ENCODE data around the gene ANKLE2. TPM values are rescaled to one million over a fixed set of nuclear protein-coding genes. Genes with fewer than 3 reads are reported as not detected.

ANKLE2 gene
- total RNA-seq, 2 donors from 2014 or later = 78.0 to 104 TPM

GRCh38 chr12:132741620-132742019 is 20.0 kb downstream of the ANKLE2 start:
- H3K4me1 ChIP-seq (ENCODE audit: control insufficient read depth in 1 of 2, low read depth in 2 of 2) = no peaks in the 10 kb centered on the region
- TF ChIP-seq, protein P1, sequence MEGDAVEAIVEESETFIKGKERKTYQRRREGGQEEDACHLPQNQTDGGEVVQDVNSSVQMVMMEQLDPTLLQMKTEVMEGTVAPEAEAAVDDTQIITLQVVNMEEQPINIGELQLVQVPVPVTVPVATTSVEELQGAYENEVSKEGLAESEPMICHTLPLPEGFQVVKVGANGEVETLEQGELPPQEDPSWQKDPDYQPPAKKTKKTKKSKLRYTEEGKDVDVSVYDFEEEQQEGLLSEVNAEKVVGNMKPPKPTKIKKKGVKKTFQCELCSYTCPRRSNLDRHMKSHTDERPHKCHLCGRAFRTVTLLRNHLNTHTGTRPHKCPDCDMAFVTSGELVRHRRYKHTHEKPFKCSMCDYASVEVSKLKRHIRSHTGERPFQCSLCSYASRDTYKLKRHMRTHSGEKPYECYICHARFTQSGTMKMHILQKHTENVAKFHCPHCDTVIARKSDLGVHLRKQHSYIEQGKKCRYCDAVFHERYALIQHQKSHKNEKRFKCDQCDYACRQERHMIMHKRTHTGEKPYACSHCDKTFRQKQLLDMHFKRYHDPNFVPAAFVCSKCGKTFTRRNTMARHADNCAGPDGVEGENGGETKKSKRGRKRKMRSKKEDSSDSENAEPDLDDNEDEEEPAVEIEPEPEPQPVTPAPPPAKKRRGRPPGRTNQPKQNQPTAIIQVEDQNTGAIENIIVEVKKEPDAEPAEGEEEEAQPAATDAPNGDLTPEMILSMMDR (IDR thresholded peaks at IDR 0.05) = no peak
- ATAC-seq (ENCODE audit: insufficient number of reproducible peaks, low FRiP score, low read depth) (no peak), DNase-seq (ENCODE audit: low spot score) (no peak)
- H3K27ac ChIP-seq = no peak overlapping the region
- H3K9me3 ChIP-seq = no peaks in the 10 kb centered on the region
- H3K36me3 ChIP-seq = peaks cover 75% of the 10 kb centered on the region
- H3K4me3 ChIP-seq = no peak overlapping the region
- no peaks in the 10 kb centered on the region for H3K27me3 ChIP-seq (replicated peaks; ENCODE audit: insufficient read depth)

GRCh38 chr12:132740652-132741051 is 21.0 kb downstream of the ANKLE2 start:
- no peaks in the 10 kb centered on the region for H3K4me1 ChIP-seq (ENCODE audit: control insufficient read depth in 1 of 2, low read depth in 2 of 2)
- DNase-seq (ENCODE audit: low spot score) = no peak
- TF ChIP-seq, protein P1 (IDR thresholded peaks at IDR 0.05) = no peak
- H3K27me3 ChIP-seq (replicated peaks; ENCODE audit: insufficient read depth) = no peaks in the 10 kb centered on the region
- H3K36me3 ChIP-seq = peaks cover 79% of the 10 kb centered on the region
- H3K27ac ChIP-seq = no peak overlapping the region
- no peak overlapping the region for H3K4me3 ChIP-seq
- no peak for ATAC-seq (ENCODE audit: insufficient number of reproducible peaks, low FRiP score, low read depth)
- no peaks in the 10 kb centered on the region for H3K9me3 ChIP-seq

- TF ChIP-seq, protein P1 (IDR thresholded peaks at IDR 0.05) = no peak
- H3K4me1 ChIP-seq (ENCODE audit: control insufficient read depth in 1 of 2, low read depth in 2 of 2) = no peaks in the 10 kb centered on the region
- no peaks in the 10 kb centered on the region for H3K27me3 ChIP-seq (replicated peaks; ENCODE audit: insufficient read depth)
- no peak overlapping the region for H3K27ac ChIP-seq
- no peaks in the 10 kb centered on the region for H3K9me3 ChIP-seq
- H3K36me3 ChIP-seq = peaks cover 79% of the 10 kb centered on the region
- DNase-seq (ENCODE audit: low spot score) = no peak
- ATAC-seq (ENCODE audit: insufficient number of reproducible peaks, low FRiP score, low read depth) = no peak
- H3K4me3 ChIP-seq = no peak overlapping the region
Observed at GRCh38 chr12:132740313-132740646, 21.4 kb downstream of the ANKLE2 start.

GRCh38 chr12:132739600-132740312 is 21.9 kb downstream of the ANKLE2 start:
- H3K36me3 ChIP-seq = peaks cover 79% of the 10 kb centered on the region

GRCh38 chr12:132736913-132737312 is 24.7 kb downstream of the ANKLE2 start:
- TF ChIP-seq, protein P1 (IDR thresholded peaks at IDR 0.05) = no peak
- no peak for DNase-seq (ENCODE audit: low spot score)

More at GRCh38 chr12:132739600-132740312, 21.9 kb downstream of the ANKLE2 start:
- H3K27me3 ChIP-seq (replicated peaks; ENCODE audit: insufficient read depth) = no peaks in the 10 kb centered on the region
- no peak overlapping the region for H3K4me3 ChIP-seq
- no peak for DNase-seq (ENCODE audit: low spot score)
- TF ChIP-seq, protein P1 (IDR thresholded peaks at IDR 0.05) = no peak
- H3K27ac ChIP-seq = no peak overlapping the region
- no peaks in the 10 kb centered on the region for H3K4me1 ChIP-seq (ENCODE audit: control insufficient read depth in 1 of 2, low read depth in 2 of 2)
- no peaks in the 10 kb centered on the region for H3K9me3 ChIP-seq
- ATAC-seq (ENCODE audit: insufficient number of reproducible peaks, low FRiP score, low read depth) = no peak

More at GRCh38 chr12:132736913-132737312, 24.7 kb downstream of the ANKLE2 start:
- Histone ChIP-seq H3K27ac (no peak overlapping the region), H3K36me3 (peaks cover 92% of the 10 kb centered on the region), H3K27me3 (replicated peaks; ENCODE audit: insufficient read depth) (no peaks in the 10 kb centered on the region), H3K4me3 (no peak overlapping the region), H3K9me3 (no peaks in the 10 kb centered on the region), H3K4me1 (ENCODE audit: control insufficient read depth in 1 of 2, low read depth in 2 of 2) (no peaks in the 10 kb centered on the region)
- no peak for ATAC-seq (ENCODE audit: insufficient number of reproducible peaks, low FRiP score, low read depth)
